ENCODE results near the gene RAMP3. TPM values are rescaled to one million over a fixed set of nuclear protein-coding genes. Genes with fewer than 3 reads are reported as not detected.

RAMP3 gene
- total RNA-seq, 1 donor, result not detected

DNA sequence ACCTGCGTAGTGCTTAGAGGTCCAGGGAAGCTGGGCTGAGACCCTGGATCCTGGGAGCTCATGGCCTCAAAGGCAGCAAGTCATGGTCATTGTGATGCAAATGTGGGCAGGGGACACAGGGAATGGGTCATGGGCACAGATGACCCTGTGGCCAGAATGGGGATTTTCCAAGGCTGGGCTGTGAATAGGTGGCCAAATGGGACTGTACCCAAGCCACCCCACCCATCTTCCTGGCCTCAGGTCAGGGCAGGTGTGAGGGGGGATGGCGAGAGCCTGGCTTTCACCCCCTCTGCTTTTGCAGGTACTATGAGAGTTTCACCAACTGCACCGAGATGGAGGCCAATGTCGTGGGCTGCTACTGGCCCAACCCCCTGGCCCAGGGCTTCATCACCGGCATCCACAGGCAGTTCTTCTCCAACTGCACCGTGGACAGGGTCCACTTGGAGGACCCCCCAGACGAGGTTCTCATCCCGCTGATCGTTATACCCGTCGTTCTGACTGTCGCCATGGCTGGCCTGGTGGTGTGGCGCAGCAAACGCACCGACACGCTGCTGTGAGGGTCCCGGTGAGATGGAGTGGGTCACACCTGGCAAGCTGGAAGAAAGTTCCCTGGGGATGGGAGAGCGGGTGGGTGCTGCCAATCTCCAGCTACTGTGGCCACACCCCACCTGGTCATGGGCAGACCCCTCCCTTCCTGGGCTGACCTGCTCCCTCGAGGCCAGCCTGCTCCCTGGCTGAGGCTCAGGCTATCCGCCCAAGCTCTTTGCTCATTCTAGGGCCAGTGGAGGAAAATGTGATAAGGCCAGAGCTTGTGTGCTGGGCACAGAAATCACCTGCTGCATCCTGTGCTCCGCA, 25.5 kb downstream of the RAMP3 start:
- TF ChIP-seq, protein P1, sequence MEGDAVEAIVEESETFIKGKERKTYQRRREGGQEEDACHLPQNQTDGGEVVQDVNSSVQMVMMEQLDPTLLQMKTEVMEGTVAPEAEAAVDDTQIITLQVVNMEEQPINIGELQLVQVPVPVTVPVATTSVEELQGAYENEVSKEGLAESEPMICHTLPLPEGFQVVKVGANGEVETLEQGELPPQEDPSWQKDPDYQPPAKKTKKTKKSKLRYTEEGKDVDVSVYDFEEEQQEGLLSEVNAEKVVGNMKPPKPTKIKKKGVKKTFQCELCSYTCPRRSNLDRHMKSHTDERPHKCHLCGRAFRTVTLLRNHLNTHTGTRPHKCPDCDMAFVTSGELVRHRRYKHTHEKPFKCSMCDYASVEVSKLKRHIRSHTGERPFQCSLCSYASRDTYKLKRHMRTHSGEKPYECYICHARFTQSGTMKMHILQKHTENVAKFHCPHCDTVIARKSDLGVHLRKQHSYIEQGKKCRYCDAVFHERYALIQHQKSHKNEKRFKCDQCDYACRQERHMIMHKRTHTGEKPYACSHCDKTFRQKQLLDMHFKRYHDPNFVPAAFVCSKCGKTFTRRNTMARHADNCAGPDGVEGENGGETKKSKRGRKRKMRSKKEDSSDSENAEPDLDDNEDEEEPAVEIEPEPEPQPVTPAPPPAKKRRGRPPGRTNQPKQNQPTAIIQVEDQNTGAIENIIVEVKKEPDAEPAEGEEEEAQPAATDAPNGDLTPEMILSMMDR (IDR thresholded peaks at IDR 0.05; ENCODE audit: insufficient read depth, low read length), result no peak
- DNase-seq (ENCODE audit: low read depth), result no peak
- H3K4me3 ChIP-seq (ENCODE audit: low read depth, low read length), result no peak overlapping the region

DNA sequence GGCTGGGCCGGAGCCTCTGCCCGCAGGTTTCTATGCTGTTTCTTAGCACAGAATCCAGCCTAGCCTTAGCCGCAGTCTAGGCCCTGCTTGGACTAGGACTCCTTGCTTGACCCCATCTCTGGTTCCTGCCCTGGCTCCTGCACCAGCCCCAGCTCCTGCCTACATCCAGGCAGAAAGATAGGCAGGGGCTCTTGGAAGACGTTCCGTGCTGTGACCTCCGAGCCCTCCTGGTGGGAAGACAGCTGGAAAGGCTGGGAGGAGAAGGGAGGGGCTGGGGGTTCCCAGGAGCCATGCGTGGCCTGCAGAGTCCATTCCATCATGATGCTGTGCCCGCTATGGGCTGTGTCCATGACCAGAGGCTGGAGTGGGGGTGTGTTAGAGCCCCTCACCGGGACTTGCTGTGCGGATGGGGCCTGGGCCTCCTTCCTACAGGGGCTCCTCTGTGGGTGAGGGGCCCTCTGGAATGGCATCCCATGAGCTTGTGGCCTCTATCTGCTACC, 26.2 kb downstream of the RAMP3 start:
- DNase-seq (ENCODE audit: low read depth), result no peak
- H3K4me3 ChIP-seq (ENCODE audit: low read depth, low read length), result no peak overlapping the region
- TF ChIP-seq, protein P1 (IDR thresholded peaks at IDR 0.05; ENCODE audit: insufficient read depth, low read length), result no peak

DNA sequence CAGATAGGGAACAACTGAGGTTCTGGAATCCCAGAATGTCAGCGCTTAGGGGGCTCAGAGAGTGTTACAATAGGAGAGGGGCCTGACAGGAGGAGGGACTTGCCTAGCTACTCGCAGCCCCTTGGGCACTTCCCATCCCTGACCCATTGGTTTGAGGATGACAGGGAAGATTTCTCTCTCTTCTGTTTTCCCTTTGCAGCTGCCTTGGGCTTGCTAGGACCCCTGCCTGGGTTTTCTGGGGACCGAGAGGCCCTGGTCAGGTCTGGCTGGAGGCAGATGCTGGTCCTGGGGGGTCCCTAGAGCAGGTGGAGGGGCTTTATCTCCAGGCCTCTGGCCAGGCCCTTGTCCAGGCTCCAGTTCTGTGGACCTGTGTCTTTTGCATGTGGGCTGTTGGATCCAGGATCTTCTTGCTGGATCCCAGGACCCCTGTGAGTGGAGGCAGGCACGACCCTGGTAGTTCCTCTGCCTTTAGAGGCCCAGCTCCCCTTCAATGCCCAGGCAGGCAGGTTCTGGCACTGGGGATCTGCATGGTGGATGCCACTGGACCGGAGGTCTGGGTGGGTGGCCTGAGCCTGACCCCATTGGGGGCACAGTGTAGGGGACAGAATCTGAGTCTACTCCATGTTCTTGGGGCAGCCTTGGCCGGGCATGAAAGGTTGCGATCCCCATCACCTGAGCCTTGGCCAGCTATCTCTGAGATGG, 26.9 kb downstream of the RAMP3 start:
- TF ChIP-seq, protein P1 (IDR thresholded peaks at IDR 0.05; ENCODE audit: insufficient read depth, low read length), result no peak
- no peak for DNase-seq (ENCODE audit: low read depth)
- no peak overlapping the region for H3K4me3 ChIP-seq (ENCODE audit: low read depth, low read length)

DNA sequence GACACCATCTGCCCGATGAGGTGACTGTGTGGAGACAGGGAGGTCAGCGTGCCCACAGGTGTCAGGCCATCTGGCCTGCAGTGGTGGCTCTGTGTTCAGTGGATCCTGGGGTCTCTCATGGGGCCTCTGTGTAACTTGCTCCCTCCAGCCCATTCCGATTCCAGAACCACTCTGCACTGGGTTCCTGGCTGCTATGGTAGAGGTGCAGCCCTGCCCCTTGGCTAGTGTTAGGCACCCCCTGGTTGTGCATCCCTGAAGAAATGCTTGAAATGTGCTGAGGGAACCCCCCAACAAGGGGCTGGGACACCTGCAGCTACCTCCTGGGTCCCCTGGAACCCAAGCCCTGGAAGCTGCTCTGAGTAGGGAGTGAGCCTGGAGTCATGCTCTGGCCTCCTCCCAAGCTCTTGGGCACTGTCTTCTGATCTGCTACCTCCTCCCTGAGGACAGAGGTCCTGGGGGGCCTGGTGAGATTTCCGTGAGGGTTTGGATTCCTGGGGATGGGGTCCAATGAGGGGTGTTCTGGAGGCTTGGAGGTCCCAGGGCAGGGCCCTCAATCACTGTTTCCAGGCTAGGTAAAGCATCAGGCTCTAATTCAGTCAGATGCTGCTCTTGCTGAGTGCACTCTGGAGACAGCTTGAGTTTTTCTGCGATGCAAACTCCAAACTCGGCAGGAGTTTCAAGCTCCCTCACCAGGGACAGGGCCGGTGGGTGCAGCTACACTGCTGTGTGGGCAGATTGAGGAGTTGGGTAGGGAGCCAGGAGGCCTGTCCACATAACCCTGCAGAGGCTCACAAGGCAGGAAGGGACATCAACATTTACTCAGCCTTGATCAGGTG, 27.7 kb downstream of the RAMP3 start:
- no peak for DNase-seq (ENCODE audit: low read depth)
- H3K4me3 ChIP-seq (ENCODE audit: low read depth, low read length), result no peak overlapping the region
- TF ChIP-seq, protein P1 (IDR thresholded peaks at IDR 0.05; ENCODE audit: insufficient read depth, low read length), result no peak

DNA sequence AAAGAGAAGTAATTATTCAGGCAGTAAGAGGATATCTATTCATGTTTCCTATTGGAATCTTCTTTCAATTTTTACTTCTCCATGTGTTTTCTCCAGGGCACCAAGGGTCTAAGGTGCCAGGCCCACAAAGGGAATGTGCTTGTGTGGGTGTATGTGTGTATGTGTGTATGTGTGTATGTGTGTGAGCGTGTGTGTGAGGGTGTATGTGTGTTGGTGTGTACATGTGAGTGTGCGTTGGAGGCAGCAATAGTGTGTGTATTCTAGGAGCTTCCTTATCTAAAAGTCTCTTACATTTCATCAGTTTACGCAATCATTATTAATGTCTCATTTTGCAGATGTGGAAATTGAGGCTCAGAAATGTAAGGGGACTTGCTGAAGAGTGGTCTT, 28.3 kb downstream of the RAMP3 start:
- H3K4me3 ChIP-seq (ENCODE audit: low read depth, low read length), result no peak overlapping the region
- TF ChIP-seq, protein P1 (IDR thresholded peaks at IDR 0.05; ENCODE audit: insufficient read depth, low read length), result no peak
- DNase-seq (ENCODE audit: low read depth), result no peak

DNA sequence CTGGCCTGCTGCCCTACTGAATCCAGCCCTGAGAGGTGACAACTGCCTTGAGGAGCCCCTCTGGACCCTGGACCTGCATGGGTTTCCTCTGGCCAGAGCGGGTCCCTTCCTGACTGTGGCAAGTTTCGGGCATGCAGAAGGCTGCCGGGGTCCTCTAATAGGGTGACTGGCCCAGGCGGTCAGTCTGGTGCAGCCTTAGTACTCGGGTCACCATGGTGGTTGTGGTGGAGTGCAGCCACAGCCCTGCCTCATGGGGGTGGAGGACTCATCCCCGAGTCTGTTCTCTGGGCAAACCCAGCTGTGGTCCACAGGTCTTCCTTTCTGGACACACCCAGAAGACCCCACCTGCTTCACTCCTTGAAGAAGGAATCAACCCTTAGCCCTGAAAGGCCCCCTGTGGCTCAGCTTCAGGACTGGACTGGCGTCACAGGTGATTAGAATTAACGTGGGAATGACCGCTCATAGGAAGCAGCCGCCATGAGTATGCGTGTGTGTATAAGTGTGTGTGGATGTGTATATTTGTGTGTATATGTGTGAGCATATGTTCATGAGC, 28.7 kb downstream of the RAMP3 start:
- TF ChIP-seq, protein P1 (IDR thresholded peaks at IDR 0.05; ENCODE audit: insufficient read depth, low read length), result no peak

More for the DNA sequence above, 28.7 kb downstream of the RAMP3 start:
- H3K4me3 ChIP-seq (ENCODE audit: low read depth, low read length), result no peak overlapping the region
- no peak for DNase-seq (ENCODE audit: low read depth)

All from fibroblast of the aortic adventitia (primary cell).